GM21381 (cell line): Measurements from ENCODE around the gene RCSD1.
"Not testable (repeated sequence)": the region's sequence is repeated elsewhere in the genome, so short reads cannot be mapped to it uniquely, and the experiment has no call there.

Source experiments
- ATAC-seq: cut with Tn5 transposase; IDR thresholded peaks from one replicate; pipeline ENCODE4 v1.9.1; 2021; ENCODE audit warnings: mild to moderate bottlenecking, moderate library complexity; ENCODE audit not compliant: unreplicated experiment

RCSD1 gene

DNA sequence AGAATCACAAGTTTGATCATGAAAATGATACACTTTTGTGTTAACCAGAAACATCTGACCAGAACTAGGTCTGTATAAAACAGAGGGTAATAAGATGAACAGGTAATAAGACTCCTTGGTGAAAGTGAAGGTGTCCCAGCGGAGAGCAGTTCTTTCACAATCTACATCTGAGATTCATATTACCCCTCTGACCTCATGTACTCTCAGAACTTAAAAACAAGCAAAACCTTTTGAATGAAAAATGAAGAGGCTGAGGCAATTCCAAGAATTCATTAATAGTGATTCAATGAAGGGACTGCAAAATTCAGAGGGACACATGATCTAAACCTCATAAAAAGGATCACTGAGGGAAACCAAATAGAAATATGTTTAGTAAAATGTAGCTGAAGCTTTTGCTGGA, 80.8 kb downstream of the RCSD1 start:
- ATAC-seq: no peak

DNA sequence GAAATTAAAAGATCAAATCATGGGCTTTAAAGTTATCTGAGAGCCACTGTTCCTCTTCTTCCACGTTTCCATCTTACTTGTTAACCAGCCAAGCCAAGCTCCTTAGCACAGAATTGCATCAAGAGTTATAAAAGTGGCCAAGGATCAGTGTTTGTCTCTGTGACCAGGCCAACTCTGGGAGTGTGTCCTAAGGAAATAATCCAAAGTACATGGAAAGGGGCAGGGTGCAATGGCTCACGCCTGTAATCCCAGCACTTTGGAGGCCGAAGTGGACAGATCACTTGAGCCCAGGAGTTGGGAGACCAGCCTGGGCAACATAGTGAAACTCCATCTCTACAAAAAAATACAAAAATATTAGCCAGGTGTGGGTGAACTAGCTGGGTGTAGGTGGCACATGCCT, 81.8 kb downstream of the RCSD1 start:
- ATAC-seq: no peak

DNA sequence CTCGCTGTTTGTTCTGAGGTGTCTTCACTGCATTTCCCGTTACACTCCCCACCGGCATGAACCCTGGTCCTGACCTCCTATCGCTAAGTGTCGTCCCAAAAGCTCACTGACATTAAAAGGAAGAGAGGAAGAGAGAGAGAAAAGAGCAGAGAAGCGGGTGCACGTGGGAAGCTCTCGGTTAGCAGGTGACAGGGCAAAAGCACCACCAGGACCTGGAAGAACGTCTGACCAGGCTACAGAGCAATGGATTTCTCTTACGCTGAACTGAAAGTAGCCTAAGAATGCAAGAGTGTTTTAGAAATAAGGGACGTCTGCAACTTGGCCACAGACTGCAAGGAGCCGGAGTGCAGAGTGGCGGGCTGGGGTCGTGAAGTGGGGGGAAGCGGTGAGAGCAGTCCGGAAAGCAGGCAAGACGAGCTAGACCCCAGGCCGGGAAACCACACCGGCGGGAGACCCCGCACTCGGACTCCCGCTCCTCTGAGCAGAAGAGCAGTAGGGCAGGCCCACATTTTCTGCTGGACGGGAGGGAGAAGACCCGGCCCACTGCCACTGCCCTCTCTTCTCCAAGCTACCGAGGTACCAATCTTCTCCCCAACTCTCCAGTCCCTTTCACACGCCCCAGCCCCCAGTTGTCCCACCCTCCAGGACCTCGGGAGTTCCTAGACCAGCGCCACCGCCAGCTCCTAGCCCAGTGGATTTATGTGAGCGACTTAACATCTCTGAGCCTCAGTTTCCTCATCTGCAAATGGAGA, 83.5 kb downstream of the RCSD1 start:
- ATAC-seq: no peak

DNA sequence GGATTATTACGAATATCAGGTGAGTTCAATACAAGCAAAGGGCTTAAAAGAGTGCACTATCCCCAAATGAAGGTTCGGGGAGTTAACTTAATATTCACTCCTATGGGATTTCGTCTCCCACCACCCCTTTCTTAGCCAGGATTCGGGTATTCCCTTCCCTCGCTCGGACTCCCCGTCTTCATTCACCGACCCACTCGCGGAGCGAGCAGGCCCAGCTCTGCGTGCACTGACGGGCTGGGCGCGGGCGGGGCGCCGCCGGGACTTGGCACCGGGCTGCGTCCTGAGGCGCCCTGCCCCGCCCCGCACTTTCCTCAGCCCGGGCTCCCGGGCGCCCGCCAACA, 84.0 kb downstream of the RCSD1 start:
- ATAC-seq: peak; percentile 51

DNA sequence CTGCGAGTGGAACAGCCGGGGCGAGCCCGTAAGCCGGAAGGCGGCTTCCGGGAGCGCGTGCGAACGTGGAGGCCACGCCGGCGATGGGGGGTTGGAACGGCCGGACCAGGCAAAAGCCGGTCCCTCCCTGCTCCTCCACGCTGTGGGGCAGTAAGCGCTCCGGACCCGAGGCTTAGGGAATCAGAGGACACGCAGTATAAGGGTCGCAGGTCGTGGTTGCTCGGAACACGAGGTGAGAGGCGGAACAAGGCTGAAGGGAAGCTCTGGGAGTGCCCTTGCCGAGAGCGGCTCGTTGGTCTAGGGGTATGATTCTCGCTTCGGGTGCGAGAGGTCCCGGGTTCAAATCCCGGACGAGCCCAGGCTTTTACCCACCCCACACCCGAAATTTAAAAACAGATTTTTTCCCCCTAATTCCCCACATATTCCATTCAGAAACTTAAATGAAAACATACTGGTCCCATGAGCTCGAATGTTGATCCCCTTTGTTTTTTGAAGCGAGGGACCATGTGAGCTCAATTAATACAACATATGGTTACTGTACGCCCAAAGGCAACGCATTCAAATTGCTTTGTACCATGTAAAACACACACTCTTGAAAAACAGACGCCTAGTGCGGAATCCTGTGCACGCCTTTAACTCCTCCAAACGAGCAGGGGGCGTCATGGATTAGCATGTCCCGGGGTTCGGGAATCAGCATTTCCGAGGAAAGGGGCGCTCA, 84.6 kb downstream of the RCSD1 start:
- peak; percentile 48 for ATAC-seq

DNA sequence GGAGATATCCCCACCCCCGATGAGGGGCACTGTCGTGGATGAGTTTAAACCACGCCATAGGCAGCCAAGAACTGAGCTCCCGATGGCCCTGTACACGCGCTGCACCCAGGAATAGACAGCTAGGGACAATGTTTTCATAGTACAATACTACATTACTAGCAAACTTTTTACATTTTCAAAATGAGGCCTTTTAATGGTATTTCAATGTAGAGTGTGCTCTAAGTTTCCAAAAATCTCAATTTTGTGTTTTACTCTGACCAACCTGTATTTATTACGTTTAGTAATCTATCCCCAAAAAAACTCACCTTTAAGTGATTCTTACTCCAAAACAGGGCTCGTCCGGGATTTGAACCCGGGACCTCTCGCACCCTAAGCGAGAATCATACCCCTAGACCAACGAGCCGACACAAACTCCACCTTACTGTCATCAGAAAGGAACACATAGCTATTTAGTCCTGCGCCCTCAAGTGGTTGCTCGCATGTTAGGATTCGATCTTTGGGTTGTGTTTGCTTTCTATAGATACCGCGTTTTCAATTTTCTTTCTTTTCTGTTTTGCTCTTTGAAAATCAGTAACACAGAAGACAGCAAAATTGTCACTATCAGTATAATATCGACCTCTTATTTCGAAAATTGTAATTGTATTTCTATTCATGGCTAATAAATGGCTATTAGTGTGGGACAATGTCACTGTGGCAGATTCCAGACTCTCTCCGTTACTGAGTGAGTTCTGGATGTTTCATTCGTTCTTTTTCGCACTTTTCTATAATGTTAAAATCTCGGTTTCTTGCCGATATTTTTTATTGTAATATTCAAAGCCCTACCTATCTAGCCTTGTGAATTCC, 85.3 kb downstream of the RCSD1 start:
- ATAC-seq: peak; percentile 38

DNA sequence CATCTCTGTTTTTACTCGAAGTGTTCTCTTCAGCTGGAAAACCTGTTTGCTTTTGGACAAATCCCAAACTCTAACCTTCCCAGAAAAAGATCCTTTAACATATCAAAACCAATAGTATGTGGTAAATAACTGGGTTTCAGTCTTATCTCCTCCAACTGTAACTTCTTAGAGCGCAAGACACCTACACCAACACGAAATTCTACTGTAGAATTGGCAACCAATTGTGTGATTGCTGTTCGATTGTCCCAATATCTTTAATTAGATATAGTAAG, 85.9 kb downstream of the RCSD1 start:
- no peak for ATAC-seq

DNA sequence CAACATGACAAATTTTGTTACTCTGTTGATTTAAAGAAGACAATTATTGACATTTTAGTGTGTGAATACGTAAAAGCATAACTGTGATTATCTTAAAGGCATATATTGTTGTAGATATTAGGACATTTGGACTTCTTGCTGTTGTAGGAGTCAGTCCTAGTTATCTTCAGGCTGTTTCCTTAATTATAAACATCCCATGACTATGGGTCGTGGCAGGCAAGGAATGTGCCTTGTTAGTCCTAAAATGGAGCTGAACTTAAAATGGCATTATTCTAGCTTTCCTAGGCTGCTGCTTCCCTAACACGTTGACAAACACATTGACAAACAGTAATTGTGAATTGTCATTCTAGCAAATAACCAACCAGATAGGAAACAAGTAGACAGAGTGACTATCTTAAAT, 87.3 kb downstream of the RCSD1 start:
- ATAC-seq: no peak

DNA sequence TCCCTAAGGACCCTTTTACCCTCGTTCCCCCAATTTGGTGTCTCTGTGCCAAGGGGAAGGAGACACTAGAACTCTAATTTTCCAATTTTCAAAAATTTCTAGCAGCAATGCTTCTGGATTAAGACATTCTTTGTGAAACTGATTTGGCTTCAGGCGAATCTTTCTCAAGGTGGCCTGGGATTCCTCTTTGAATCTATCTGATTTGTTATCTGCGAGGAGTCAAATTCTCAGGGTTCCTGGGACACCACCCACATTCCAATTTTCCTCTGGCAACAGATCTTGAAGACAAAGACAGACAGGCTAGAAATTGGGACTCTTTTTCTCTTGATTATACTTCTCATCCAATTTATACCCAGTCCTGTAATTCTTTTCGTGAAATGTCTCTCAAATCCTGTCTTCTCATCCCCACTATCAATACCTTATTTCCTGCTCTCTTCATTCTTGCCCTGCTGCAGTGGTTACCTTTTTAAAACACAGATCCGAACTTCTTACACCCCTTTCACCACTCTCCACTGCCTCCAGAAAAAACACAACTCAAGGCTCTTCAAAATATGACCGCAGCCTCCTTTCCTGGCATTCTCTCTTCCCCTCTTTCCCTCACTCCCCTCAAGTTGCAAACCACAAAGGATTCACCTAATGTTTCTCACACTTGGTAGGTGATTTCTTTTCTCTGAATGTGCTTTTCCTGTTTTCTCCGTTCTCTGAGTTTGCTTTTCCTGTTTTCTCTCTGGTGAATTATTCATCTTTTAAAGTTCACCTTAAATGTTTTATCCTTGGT, 89.1 kb downstream of the RCSD1 start:
- ATAC-seq: no peak

DNA sequence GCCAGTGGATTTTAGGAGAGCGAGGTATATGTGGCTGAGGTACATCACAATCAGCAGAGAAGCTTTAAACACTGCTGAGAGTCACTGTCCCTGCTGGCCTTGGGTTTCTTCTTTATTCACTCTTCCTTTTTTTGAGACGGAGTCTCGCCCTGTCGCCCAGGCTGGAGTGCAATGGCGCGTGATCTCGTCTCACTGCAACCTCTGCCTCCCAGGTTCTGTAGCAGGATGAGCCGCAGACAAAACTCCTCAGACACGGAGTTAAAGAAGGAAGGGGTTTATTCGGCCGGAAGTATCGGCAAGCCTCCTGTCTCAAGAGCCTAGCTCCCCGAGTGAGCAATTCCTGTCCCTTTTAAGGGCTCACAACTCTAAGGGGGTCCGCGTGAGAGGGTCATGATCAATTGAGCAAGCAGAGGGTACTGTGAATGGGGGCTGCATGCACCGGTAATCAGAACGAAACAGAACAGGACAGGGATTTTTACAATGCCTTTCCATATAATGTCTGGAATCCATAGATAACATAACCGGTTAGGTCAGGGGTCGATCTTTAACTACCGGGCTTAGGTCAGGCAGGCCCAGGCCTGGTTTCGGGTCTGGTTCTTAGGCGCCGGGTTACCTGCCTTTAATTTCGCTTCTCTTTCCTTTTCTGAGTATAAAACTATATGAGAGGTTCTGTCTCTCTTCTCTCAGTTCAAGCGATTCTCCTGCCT, 89.8 kb downstream of the RCSD1 start:
- not testable (repeated sequence) for ATAC-seq

DNA sequence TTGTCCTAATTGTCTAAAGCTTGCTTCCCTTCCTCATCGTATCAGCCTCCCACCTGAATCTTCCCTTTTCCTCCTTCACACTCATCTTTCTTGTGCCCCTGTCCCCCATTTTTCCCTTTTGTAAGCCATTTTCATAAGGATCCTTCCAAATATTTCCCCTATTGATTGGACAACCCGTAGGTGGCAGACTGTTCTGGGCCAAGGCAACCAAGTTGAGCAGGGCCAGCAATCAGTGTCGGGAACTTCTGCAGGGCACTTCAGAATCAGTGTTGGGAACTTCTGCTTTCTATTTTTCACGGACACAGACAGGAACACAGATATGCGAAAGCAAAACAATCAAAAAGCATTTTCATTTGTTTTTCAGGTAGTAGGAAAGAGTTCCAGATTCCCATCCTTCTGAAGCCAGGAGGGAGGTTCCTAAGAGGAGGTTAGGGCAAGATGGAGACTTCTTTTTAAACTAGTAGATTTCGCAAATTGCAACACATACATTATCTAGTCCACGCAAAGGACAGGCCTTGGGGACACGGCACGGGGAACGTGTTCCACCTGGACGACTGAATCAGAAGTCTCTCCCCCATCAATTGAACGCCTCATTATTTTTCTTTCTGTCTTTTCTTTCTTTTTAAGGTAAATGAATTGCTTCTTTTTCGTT, 91.1 kb downstream of the RCSD1 start:
- ATAC-seq: no peak

DNA sequence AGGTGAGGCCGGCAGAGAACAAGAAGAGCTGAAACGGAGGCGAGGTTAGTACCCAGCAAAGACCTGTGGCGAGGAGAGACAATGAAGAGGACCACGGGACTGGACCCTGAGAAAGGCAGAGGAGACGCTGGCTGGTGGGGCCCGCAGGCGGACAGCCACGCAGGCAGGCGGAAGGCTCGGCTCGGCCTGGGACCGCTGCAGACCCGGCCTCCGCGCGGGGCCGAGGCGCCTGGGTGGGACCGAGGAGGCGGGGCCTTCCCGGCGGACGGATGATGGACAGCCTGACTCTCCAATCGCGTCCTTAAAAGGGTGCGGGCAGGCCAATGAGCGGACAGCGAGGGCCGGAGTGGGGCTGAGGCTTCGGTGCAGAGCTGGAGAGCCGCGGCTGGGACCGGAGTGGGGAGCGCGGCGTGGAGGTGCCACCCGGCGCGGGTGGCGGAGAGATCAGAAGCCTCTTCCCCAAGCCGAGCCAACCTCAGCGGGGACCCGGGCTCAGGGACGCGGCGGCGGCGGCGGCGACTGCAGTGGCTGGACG, 91.7 kb downstream of the RCSD1 start, which contains the start of gene MPZL1:
Gene MPZL1 (plus strand): TSS at position 366 of the 535 bp plus-strand sequence. CDS start 170 bp downstream, outside the sequence.
- ATAC-seq: peak; percentile 83

DNA sequence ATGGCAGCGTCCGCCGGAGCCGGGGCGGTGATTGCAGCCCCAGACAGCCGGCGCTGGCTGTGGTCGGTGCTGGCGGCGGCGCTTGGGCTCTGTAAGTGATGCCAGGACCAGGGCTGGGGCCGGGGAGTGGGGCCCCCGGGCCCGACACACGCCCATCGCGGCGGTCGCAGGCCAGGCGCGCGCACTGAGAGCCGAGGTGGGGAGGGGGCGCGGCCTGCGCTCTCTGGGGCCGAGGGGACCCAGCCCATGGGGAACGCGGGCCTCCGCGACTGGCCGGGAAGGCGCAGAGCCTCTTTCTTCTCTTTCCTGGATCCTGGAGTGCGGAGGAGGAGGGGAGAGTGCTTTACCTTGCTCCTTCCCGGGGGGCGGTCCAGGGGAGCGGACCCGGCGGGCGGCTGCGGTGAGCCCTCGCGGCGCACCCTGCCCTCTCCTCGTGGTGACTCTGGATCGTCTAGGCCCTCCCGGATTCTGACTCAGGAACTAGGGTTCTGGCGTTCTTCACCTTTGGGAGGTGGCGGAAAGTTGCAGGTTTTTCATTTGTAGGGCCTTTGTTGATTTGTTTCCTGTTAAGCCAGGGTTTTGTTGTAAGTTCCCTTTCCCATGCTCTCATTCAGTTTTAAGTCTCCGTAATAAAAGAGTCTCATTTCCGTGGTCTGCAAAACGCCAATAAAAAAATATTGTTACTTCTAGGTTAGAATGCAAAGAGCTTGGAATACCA, 92.3 kb downstream of the RCSD1 start:
- peak; percentile 19 for ATAC-seq

DNA sequence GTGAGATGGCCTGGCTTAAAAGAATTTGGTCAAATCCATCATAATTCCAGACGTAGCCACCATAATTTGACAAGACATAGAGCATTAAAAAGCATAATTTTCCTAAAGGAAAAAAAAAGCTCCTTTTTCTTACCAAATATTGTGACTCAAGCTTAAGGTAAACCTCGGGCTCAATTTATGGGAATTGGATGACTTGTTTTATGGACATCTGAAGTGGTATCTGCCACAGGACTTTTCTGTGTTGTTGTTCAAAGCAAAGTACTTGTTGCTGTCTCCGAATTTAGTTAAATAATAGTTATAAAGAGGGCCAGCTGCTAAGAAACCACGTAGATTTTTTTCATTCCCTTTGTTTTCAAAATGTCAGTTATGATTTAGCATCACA, 92.8 kb downstream of the RCSD1 start:
- no peak for ATAC-seq

DNA sequence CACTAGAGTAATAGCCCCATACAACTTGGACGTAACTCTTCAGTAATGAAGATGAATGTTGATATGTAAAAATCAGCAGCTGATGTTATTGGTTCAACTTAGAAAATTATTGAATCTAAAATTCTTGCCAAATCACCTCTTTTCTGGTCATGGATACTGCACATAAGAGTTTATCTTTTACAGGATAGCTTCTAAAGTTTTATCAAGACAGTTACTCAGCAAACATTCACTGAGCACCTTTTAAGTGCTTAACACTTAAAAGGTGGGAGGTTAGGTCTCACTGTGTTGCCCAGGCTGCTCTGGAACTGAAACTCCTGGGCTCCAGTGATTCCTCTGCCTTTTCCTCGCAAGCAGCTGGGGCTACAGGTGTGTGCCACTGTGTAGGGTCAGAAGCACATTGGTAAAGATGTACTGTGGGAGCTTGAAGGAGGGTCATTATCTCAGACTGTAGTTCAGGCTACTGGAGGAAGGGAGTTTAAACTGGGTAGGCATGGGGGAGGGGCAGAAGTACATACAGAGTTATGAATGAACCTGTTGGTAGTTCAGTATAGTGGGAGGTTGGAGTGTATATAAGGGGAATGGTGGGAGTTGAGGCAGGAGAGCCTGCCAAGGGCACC, 93.8 kb downstream of the RCSD1 start:
- ATAC-seq: no peak

DNA sequence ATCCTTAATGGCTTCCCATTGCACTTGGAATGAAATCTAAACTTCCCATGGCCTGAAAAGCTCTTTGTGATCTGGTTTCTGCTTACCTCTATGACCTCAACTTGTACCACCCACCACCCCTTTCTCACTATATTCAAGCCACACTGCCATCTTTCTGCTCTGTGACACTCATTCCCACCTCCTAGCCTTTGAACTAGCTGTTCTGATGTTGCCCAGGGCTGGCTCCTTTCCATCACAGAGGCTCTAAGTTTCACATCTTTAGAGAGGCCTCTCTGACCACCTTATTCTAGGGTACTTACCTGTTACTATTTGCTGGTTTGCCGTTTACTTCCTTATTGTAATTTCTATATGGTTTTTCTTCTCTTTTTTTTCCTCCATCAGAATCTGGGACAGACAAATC, 96.0 kb downstream of the RCSD1 start:
- ATAC-seq: no peak

DNA sequence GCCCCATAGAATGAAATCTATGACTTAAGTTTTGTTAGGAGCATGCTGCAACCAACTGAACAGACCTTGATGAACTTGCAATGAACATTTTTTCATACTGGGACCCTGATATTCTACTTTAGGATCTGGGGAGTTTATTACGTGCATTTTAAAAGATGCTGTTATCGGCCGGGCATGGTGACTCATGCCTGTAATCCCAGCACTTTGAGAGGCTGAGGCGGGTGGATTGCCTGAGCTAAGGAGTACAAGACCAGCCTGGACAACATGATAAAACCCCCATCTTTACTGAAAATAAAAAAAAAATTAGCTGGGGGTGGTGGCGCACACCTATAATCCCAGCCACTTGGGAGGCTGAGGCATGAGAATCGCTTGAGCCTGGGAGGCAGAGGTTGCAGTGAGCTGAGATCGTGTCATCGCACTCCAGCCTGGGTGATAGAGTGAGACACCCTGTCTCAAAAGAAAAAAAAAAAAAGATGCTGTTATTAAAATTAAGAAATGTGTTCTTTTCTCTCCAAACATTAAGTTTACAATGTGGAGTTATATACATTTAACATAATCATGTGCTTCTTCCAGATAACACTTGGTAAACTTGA, 98.9 kb downstream of the RCSD1 start:
- no peak for ATAC-seq

DNA sequence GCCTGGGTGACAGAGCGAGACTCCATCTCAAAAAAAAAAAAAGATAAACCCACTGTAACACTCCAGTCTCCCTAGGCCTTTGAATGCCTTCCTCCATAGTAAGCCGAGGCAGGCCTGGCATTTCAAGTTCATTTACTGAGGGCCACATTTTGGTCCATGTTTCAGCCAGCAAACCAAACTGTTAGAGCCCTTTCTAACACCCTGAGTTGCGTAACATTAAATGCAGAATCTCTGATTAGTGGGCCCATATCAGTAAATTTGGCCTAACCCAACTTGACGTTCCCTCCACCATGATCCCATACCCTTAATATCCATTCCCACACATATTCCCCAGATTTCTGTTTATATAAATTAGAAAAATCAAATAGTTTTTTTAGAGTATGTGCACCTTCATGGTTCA, 104.2 kb downstream of the RCSD1 start:
- no peak for ATAC-seq
